ENCODE measurements around the gene NSMCE4A.

The NSMCE4A gene

GRCh38 chr10:121956111-121957061 lies 18.6 kb downstream of the NSMCE4A start:
- H3K4me2 ChIP-seq (ENCODE audit: low read depth, low read length, poor library complexity, severe bottlenecking): no peak overlapping the region
- H3K4me3 ChIP-seq (ENCODE audit: low read length, poor library complexity, severe bottlenecking): no peak overlapping the region
- TF ChIP-seq, protein P1, sequence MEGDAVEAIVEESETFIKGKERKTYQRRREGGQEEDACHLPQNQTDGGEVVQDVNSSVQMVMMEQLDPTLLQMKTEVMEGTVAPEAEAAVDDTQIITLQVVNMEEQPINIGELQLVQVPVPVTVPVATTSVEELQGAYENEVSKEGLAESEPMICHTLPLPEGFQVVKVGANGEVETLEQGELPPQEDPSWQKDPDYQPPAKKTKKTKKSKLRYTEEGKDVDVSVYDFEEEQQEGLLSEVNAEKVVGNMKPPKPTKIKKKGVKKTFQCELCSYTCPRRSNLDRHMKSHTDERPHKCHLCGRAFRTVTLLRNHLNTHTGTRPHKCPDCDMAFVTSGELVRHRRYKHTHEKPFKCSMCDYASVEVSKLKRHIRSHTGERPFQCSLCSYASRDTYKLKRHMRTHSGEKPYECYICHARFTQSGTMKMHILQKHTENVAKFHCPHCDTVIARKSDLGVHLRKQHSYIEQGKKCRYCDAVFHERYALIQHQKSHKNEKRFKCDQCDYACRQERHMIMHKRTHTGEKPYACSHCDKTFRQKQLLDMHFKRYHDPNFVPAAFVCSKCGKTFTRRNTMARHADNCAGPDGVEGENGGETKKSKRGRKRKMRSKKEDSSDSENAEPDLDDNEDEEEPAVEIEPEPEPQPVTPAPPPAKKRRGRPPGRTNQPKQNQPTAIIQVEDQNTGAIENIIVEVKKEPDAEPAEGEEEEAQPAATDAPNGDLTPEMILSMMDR (conservative IDR thresholded peaks at IDR 0.05; ENCODE audit: low read length): no peak
- no peak for TF ChIP-seq EZH2phosphoT487 (IDR thresholded peaks at IDR 0.05; ENCODE audit: borderline replicate concordance)
- H3K9me3 ChIP-seq (ENCODE audit: insufficient read depth, low read depth, low read length): no peaks in the 10 kb centered on the region
- no peak overlapping the region for H2AFZ ChIP-seq (ENCODE audit: low read length)
- no peak overlapping the region for H3K9ac ChIP-seq (ENCODE audit: low read depth, low read length, poor library complexity, severe bottlenecking)
- no peaks in the 10 kb centered on the region for H3K4me1 ChIP-seq (ENCODE audit: insufficient read depth, low read length, poor library complexity, severe bottlenecking)
- peaks cover 3% of the 10 kb centered on the region; the same call in 1 of the 2 replicates for H3K36me3 ChIP-seq (ENCODE audit: insufficient read depth, low read length)
- no peaks in the 10 kb centered on the region for H3K9me2 ChIP-seq (replicated peaks; ENCODE audit: low read depth, low read length)
- H3K79me2 ChIP-seq (ENCODE audit: insufficient read depth, low read length): no peaks in the 10 kb centered on the region
- H3K27me3 ChIP-seq (ENCODE audit: insufficient read depth, low read length, poor library complexity, severe bottlenecking): no peaks in the 10 kb centered on the region
- no peaks in the 10 kb centered on the region for H3F3A ChIP-seq (ENCODE audit: low read depth)
- no peaks in the 10 kb centered on the region for H4K20me1 ChIP-seq (ENCODE audit: insufficient read depth, low read length, poor library complexity, severe bottlenecking)

DNA sequence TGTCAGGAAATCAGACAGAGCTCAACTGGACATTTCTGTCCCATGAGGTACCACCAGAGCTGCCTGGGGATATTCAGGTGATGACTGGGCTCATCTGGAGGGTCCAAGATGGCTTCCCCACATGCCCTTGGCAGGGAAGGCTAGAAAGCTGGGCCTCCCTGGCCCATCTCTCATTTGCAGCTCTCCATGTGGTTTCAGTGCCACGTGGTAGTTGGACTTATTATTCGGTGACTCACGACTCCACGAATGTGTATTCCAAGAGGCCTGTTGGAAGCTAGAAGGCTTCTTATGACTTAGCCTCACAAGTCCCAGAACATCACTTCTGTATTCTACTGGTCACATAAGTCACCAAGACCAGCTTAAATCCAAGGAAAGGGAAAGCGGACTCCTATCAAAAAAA lies 22.8 kb downstream of the NSMCE4A start:
- H3K27me3 ChIP-seq (ENCODE audit: insufficient read depth, low read length, poor library complexity, severe bottlenecking): no peaks in the 10 kb centered on the region
- no peaks in the 10 kb centered on the region for H3K9me2 ChIP-seq (replicated peaks; ENCODE audit: low read depth, low read length)
- no peaks in the 10 kb centered on the region for H3K9me3 ChIP-seq (ENCODE audit: insufficient read depth, low read depth, low read length)
- no peak overlapping the region for H2AFZ ChIP-seq (ENCODE audit: low read length)
- H3K4me2 ChIP-seq (ENCODE audit: low read depth, low read length, poor library complexity, severe bottlenecking): no peak overlapping the region
- TF ChIP-seq, protein P1 (conservative IDR thresholded peaks at IDR 0.05; ENCODE audit: low read length): no peak
- no peak for TF ChIP-seq EZH2phosphoT487 (IDR thresholded peaks at IDR 0.05; ENCODE audit: borderline replicate concordance)
- no peaks in the 10 kb centered on the region for H3K4me1 ChIP-seq (ENCODE audit: insufficient read depth, low read length, poor library complexity, severe bottlenecking)
- no peaks in the 10 kb centered on the region for H4K20me1 ChIP-seq (ENCODE audit: insufficient read depth, low read length, poor library complexity, severe bottlenecking)
- H3K9ac ChIP-seq (ENCODE audit: low read depth, low read length, poor library complexity, severe bottlenecking): no peak overlapping the region
- no peaks in the 10 kb centered on the region for H3F3A ChIP-seq (ENCODE audit: low read depth)
- no peak overlapping the region for H3K4me3 ChIP-seq (ENCODE audit: low read length, poor library complexity, severe bottlenecking)
- no peaks in the 10 kb centered on the region for H3K79me2 ChIP-seq (ENCODE audit: insufficient read depth, low read length)
- peaks cover 3% of the 10 kb centered on the region; the same call in 1 of the 2 replicates for H3K36me3 ChIP-seq (ENCODE audit: insufficient read depth, low read length)

DNA sequence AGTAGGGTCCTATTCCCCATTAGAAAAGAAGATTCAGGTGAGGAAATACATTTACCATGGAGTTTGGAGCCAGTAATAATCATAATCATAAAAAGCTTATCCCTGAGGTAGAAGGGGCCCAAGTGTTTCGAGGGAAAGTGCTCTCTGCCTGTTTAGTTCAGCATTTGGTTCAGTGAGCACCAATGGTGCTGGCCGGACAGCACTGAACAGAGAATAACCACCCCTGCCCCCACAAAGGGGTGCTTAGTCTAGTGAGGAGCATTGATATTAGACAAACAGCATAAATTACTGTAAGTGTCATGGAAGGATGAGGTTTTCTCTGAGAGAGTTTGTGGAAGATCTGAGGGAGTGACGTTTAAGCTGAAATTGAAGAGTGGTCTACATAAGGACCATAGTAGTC lies 25.6 kb downstream of the NSMCE4A start:
- Histone ChIP-seq H3K4me3 (ENCODE audit: low read length, poor library complexity, severe bottlenecking) (no peak overlapping the region), H3K27me3 (ENCODE audit: insufficient read depth, low read length, poor library complexity, severe bottlenecking) (no peaks in the 10 kb centered on the region), H4K20me1 (ENCODE audit: insufficient read depth, low read length, poor library complexity, severe bottlenecking) (no peaks in the 10 kb centered on the region), H2AFZ (ENCODE audit: low read length) (no peak overlapping the region), H3K4me2 (ENCODE audit: low read depth, low read length, poor library complexity, severe bottlenecking) (no peak overlapping the region), H3F3A (ENCODE audit: low read depth) (no peaks in the 10 kb centered on the region), H3K36me3 (ENCODE audit: insufficient read depth, low read length) (no peaks in the 10 kb centered on the region), H3K9me2 (replicated peaks; ENCODE audit: low read depth, low read length) (no peaks in the 10 kb centered on the region), H3K4me1 (ENCODE audit: insufficient read depth, low read length, poor library complexity, severe bottlenecking) (no peaks in the 10 kb centered on the region), H3K79me2 (ENCODE audit: insufficient read depth, low read length) (no peaks in the 10 kb centered on the region), H3K9ac (ENCODE audit: low read depth, low read length, poor library complexity, severe bottlenecking) (no peak overlapping the region), H3K9me3 (ENCODE audit: insufficient read depth, low read depth, low read length) (no peaks in the 10 kb centered on the region)
- TF ChIP-seq, protein P1 (conservative IDR thresholded peaks at IDR 0.05; ENCODE audit: low read length): no peak
- no peak for TF ChIP-seq EZH2phosphoT487 (IDR thresholded peaks at IDR 0.05; ENCODE audit: borderline replicate concordance)

All from Loucy (cell line).